AG04450 (cell line): ENCODE measurements around the gene PSMD6. TPM values are rescaled to one million over a fixed set of nuclear protein-coding genes. Genes with fewer than 3 reads are reported as not detected.

ENCODE experiments used
- CTCF ChIA-PET: fragments of 300-600, 350-600 bp; formaldehyde crosslinking; extraction: SDS; loops from one replicate; lab custom pipeline; 2022; ENCODE audit warnings: antibody characterized with exemption, inconsistent platforms; lab: Charles Lee
- POLR2A ChIA-PET: fragments of 350-600 bp; formaldehyde crosslinking; extraction: SDS; loops from one replicate; lab custom pipeline; 2021; ENCODE audit warnings: antibody characterized with exemption, inconsistent platforms; lab: Yijun Ruan, JAX
- DNase-seq: peaks from one replicate; pipeline ENCODE4 v3.0.0-alpha.2; 2011; ENCODE audit warnings: low read depth, low spot score
- H3K27ac ChIP-seq: one replicate; pipeline ENCODE4 v1.5.1; 2012; ENCODE audit warnings: low read depth, low read length, control low read depth
- H3K27me3 ChIP-seq: one replicate; pipeline ENCODE4 v1.6.0; 2012; ENCODE audit warnings: low read length; ENCODE audit not compliant: control insufficient read depth, insufficient read depth
- H3K4me3 ChIP-seq: 2 replicates; pipeline ENCODE4 v1.5.1; 2011; ENCODE audit warnings: mild to moderate bottlenecking, low read depth, low read length, control low read depth
- H3K9me3 ChIP-seq: 2 replicates; pipeline ENCODE4 v1.5.1; 2012; ENCODE audit warnings: low read length; ENCODE audit not compliant: control insufficient read depth, insufficient read depth
- polyA plus RNA-seq: library from polyadenylated mRNA; depleted of rRNA; stranded (reverse); fragments of >200 nt; gene quantifications from 2 replicates; pipeline ENCODE4 v1.2.3, GENCODE V29; 2011
- TF ChIP-seq, protein P1 (sequence below): IDR thresholded peaks from 2 replicates; pipeline ENCODE4 v1.5.1; 2011; ENCODE audit warnings: low read depth, low read length, control low read depth, inconsistent platforms

PSMD6 gene
- polyA plus RNA-seq, 1 experiment: 83.6 TPM

DNA sequence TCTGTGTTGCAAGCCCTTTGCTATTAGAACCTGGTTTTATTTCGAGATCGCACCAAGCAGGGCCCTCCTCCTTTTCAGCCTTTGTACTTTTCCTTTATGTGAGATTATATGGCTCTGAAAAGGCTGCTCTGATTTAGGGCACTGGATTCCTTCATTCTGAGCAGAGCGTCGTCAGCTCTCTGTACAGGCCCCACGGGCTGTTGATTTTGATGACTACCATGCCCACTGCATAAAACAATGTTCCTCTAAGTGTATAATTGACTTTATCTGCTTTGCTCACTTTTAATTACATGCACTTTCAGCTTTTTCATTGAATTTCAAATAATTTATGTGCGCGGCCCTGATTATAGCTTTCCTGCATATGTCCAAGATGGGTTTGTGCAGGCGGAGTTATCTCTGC, 4.4 kb upstream of the PSMD6 start:
- CTCF ChIA-PET: interaction anchor here (0.8 to 2.1 kb wide), 4 partner anchors 135 to 456 kb away, joined by 3 to 21 read pairs (median 4); no protein-coding TSS in a partner anchor
- POLR2A ChIA-PET: no interaction called here

DNA sequence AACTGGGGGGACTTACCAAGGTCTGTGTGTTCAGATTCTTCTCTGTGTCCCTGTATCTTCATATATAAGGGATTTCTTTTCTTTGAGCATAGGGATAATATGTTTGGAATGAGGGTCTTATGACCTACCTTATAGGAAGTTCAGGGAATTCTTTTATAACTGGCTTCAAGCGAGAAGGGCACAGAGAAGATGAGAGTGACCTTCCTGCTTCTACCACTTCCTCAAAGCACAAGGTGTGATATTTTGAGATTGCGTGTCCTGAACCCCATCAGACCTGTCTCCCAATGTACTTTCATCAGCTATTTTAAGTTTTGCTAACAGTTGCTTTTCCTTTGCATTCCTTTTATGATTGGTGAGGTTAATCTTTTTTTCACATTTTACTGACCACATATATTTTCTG, 3.1 kb upstream of the PSMD6 start:
- CTCF ChIA-PET: interaction anchor here (1.0 to 2.1 kb wide), 3 partner anchors 240 to 504 kb away, joined by 3 to 21 read pairs (median 3); no protein-coding TSS in a partner anchor
- no peaks in the 10 kb centered on the region; the same call in 1 of the 2 replicates for H3K9me3 ChIP-seq
- no peak overlapping the region for H3K4me3 ChIP-seq
- DNase-seq: no peak
- H3K27me3 ChIP-seq: no peaks in the 10 kb centered on the region
- TF ChIP-seq, protein P1, sequence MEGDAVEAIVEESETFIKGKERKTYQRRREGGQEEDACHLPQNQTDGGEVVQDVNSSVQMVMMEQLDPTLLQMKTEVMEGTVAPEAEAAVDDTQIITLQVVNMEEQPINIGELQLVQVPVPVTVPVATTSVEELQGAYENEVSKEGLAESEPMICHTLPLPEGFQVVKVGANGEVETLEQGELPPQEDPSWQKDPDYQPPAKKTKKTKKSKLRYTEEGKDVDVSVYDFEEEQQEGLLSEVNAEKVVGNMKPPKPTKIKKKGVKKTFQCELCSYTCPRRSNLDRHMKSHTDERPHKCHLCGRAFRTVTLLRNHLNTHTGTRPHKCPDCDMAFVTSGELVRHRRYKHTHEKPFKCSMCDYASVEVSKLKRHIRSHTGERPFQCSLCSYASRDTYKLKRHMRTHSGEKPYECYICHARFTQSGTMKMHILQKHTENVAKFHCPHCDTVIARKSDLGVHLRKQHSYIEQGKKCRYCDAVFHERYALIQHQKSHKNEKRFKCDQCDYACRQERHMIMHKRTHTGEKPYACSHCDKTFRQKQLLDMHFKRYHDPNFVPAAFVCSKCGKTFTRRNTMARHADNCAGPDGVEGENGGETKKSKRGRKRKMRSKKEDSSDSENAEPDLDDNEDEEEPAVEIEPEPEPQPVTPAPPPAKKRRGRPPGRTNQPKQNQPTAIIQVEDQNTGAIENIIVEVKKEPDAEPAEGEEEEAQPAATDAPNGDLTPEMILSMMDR: no peak
- POLR2A ChIA-PET: no interaction called here
- H3K27ac ChIP-seq: no peak overlapping the region

More for the DNA sequence above, 4.4 kb upstream of the PSMD6 start:
- Histone ChIP-seq H3K9me3 (no peaks in the 10 kb centered on the region; the same call in 1 of the 2 replicates), H3K4me3 (no peak overlapping the region), H3K27ac (no peak overlapping the region), H3K27me3 (no peaks in the 10 kb centered on the region)
- no peak for DNase-seq
- TF ChIP-seq, protein P1: no peak

DNA sequence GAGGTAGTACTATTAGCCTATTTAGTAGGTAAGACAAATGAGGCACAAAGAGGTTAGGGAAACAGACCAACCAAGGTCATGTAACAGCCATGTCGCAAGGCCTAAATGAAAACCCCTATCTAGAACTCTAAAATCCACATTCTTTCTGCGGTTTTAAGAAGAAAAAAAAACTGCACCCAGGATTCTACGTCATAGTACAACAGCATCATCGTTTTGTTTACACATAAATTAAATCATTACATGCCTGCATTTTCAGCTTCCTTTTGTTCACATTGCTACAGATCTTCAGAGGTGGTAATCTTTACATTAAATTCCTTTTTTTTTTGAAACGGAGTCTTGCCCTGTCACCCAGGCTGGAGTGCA, 548 bp upstream of the PSMD6 start:
- Histone ChIP-seq H3K27ac (no peak overlapping the region), H3K9me3 (no peaks in the 10 kb centered on the region; the same call in 1 of the 2 replicates), H3K27me3 (no peaks in the 10 kb centered on the region), H3K4me3 (no peak overlapping the region)
- DNase-seq: no peak
- CTCF ChIA-PET: interaction anchor here (0.6 to 3.9 kb wide), 80 partner anchors 9 to 510 kb away, joined by 3 to 75 read pairs (median 4); partner anchors contain the start of gene PRICKLE2
- POLR2A ChIA-PET: no interaction called here
- TF ChIP-seq, protein P1: no peak

DNA sequence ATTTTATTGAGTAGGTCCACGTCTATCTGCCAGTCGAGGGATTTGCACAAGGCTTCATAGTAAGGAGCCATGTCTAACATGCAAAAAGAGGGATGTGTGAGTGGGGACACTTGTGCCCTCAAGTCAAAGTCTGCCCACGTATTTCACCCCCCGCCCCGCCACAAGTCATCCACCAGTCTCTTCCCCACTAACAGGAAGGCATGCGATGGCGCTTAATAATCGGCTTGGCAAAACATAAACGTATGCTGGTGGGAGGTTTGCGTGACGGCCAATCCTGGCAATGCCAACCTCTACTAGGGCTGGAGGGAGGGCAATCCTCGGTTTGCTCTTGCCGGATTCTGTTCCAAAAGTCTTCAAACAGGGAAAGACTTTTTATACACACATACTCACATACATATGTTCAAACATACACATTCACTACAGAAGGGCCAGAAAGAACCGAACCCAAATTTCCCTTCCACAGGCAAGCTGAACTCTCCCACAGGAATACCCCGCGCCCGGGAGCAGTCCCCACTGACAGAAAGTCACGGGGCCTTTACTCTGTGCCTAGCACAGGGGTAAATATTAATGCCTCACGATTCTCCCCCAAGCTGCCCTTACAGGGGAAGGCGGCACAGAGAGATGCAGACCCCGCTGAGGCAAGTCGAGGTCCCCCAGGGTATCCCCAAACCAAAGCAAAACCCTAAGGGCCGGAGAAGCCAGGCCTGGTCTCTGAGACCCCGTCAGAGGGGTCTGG, 675 bp downstream of the PSMD6 start:
- TF ChIP-seq, protein P1: no peak
- Histone ChIP-seq H3K27ac (peak overlapping the region; percentile 63), H3K4me3 (peak overlapping the region; percentile 95), H3K27me3 (no peaks in the 10 kb centered on the region), H3K9me3 (no peaks in the 10 kb centered on the region; the same call in 1 of the 2 replicates)
- POLR2A ChIA-PET: interaction anchor here (0.6 kb wide), 1 partner anchor 478 kb away, joined by 3 read pairs; no protein-coding TSS in a partner anchor
- no peak for DNase-seq
- CTCF ChIA-PET: interaction anchor here (0.9 to 3.9 kb wide), 27 partner anchors 10 to 673 kb away, joined by 3 to 75 read pairs (median 8); partner anchors contain the start of gene PRICKLE2

DNA sequence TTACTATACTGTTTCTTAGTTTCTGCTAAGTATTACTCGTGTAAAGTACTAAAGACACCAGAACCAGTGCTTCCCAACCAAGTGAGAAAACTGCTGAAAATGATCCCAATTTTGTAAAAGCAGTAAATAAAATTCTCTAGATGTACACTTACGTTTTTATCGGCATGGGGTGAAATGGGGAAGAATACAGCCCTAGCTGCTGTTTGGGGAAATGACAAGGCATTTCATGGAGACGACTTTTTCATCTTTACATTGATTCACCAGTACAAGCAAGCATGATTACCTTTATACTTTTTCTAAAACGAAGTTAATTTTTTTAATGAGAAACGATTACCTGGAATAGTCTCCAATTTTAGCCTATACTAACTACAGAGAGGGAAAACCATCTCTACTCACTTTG, 1.4 kb downstream of the PSMD6 start:
- ChIA-PET POLR2A (no interaction called here), CTCF (interaction anchor here (0.9 to 3.9 kb wide), 3 partner anchors 28 to 672 kb away, joined by 3 to 75 read pairs (median 9); no protein-coding TSS in a partner anchor)

More for the DNA sequence above, 1.4 kb downstream of the PSMD6 start:
- Histone ChIP-seq H3K9me3 (no peaks in the 10 kb centered on the region; the same call in 1 of the 2 replicates), H3K27ac (no peak overlapping the region), H3K27me3 (no peaks in the 10 kb centered on the region), H3K4me3 (peak overlapping the region; percentile 95)
- no peak for DNase-seq
- TF ChIP-seq, protein P1: no peak
